ENCODE results near the gene SLC30A2. TPM values are rescaled to one million over a fixed set of nuclear protein-coding genes. Genes with fewer than 3 reads are reported as not detected.
A peak's percentile ranks its signal among the peaks of the same experiment; 100 is the strongest.

Gene SLC30A2
- total and polyA plus RNA-seq, 2 experiments from 2014 or later: 0.07 TPM; not detected in 1

DNA sequence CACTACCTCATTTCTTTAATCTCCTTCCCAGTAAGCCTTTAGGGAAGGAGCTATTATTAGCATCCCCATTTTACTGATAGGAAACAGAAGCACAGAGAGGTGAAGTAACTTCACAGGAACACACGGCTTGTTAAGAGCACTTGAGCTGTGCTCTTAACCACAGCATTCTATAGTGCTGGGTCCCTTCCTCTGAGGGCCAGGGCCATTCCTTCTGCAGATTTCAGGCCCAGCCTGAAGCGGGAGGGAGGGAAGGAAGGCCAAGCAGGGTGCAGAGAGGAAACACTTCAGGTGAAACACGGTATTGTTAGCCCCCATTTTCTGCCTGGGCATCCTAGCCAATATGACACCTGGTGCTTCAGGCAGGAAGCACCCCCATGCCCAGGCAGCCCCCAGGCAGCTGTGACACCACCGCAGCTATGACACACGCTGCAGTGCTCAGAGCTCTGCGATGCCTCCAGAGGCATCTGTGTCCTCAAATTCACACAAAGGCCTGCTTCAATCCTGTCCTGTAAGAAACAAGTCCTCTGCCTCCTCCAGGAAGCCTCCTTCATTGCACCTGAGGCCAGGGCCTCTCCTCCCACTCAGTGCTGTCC is 28.9 kb downstream of the SLC30A2 start (continued):
- TF ChIP-seq, protein P1, sequence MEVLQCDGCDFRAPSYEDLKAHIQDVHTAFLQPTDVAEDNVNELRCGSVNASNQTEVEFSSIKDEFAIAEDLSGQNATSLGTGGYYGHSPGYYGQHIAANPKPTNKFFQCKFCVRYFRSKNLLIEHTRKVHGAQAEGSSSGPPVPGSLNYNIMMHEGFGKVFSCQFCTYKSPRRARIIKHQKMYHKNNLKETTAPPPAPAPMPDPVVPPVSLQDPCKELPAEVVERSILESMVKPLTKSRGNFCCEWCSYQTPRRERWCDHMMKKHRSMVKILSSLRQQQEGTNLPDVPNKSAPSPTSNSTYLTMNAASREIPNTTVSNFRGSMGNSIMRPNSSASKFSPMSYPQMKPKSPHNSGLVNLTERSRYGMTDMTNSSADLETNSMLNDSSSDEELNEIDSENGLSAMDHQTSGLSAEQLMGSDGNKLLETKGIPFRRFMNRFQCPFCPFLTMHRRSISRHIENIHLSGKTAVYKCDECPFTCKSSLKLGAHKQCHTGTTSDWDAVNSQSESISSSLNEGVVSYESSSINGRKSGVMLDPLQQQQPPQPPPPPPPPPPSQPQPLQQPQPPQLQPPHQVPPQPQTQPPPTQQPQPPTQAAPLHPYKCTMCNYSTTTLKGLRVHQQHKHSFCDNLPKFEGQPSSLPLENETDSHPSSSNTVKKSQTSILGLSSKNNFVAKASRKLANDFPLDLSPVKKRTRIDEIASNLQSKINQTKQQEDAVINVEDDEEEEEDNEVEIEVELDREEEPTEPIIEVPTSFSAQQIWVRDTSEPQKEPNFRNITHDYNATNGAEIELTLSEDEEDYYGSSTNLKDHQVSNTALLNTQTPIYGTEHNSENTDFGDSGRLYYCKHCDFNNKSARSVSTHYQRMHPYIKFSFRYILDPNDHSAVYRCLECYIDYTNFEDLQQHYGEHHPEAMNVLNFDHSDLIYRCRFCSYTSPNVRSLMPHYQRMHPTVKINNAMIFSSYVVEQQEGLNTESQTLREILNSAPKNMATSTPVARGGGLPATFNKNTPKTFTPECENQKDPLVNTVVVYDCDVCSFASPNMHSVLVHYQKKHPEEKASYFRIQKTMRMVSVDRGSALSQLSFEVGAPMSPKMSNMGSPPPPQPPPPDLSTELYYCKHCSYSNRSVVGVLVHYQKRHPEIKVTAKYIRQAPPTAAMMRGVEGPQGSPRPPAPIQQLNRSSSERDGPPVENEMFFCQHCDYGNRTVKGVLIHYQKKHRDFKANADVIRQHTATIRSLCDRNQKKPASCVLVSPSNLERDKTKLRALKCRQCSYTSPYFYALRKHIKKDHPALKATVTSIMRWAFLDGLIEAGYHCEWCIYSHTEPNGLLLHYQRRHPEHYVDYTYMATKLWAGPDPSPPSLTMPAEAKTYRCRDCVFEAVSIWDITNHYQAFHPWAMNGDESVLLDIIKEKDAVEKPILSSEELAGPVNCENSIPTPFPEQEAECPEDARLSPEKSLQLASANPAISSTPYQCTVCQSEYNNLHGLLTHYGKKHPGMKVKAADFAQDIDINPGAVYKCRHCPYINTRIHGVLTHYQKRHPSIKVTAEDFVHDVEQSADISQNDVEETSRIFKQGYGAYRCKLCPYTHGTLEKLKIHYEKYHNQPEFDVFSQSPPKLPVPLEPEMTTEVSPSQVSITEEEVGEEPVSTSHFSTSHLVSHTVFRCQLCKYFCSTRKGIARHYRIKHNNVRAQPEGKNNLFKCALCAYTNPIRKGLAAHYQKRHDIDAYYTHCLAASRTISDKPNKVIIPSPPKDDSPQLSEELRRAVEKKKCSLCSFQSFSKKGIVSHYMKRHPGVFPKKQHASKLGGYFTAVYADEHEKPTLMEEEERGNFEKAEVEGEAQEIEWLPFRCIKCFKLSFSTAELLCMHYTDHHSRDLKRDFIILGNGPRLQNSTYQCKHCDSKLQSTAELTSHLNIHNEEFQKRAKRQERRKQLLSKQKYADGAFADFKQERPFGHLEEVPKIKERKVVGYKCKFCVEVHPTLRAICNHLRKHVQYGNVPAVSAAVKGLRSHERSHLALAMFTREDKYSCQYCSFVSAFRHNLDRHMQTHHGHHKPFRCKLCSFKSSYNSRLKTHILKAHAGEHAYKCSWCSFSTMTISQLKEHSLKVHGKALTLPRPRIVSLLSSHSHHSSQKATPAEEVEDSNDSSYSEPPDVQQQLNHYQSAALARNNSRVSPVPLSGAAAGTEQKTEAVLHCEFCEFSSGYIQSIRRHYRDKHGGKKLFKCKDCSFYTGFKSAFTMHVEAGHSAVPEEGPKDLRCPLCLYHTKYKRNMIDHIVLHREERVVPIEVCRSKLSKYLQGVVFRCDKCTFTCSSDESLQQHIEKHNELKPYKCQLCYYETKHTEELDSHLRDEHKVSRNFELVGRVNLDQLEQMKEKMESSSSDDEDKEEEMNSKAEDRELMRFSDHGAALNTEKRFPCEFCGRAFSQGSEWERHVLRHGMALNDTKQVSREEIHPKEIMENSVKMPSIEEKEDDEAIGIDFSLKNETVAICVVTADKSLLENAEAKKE (CRISPR knock-in tag; IDR thresholded peaks at IDR 0.05): no peak
- no peak for TF ChIP-seq POLR2AphosphoS5 (IDR thresholded peaks at IDR 0.05; ENCODE audit: low read depth)
- TF ChIP-seq JUNB (IDR thresholded peaks at IDR 0.05; ENCODE audit: unreplicated experiment): no peak
- TF ChIP-seq ZNF331 (CRISPR knock-in tag; IDR thresholded peaks at IDR 0.05; ENCODE audit: low read depth): no peak
- TF ChIP-seq EZH2phosphoT487 (IDR thresholded peaks at IDR 0.05; ENCODE audit: unreplicated experiment): no peak
- TF ChIP-seq CREB1 (CRISPR knock-in tag; IDR thresholded peaks at IDR 0.05; ENCODE audit: low read depth): no peak

DNA sequence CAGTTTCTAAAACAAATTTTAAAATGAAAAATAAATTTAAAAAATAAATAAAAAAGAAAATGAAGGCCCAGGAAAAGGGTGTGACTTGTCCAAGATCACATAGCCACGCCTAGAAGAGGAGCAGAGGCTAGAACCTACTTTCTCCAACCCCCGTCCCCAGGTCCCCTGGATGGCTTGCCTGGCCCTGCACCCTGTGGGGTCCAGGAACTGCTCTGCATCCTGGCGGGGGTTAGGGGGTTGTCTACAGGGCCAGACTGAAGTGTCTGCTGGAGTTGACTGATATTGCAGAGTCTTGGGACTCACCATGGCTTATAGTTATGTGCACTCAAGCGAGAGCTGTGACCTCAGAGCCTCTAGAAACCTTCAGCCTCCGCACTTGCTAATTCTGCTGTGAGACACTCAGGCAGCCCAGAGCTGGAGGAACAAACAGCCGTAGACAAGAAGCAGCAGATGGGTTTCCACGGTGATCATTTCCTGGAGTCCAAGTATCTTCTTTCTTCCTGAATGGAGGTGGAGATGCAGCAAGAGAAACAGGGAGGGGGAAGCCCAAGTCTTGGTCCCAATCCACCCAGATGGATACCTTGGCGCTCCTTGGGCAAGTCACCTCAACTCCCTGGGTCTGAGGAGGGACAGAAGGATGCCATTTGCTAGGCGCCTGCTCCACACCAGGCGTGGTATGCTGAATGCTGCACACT is 29.5 kb downstream of the SLC30A2 start:
- Histone ChIP-seq H3K4me1 (ENCODE audit: insufficient read depth) (no peaks in the 10 kb centered on the region; the same call in 1 of the 2 replicates), H3K36me3 (ENCODE audit: insufficient read depth) (no peaks in the 10 kb centered on the region), H3K9me2 (ENCODE audit: insufficient read depth) (no peaks in the 10 kb centered on the region), H3K4me3 (no peak overlapping the region), H2AFZ (0 out of 2 replicates have a peak overlapping the region, but pooled peaks have one; percentile 32), H3K27me3 (ENCODE audit: insufficient read depth) (no peaks in the 10 kb centered on the region), H3K4me2 (no peak overlapping the region), H3K79me2 (replicated peaks; ENCODE audit: insufficient read depth) (no peaks in the 10 kb centered on the region), H3F3A (replicated peaks; ENCODE audit: low read depth) (no peaks in the 10 kb centered on the region), H4K20me1 (replicated peaks; ENCODE audit: insufficient read depth) (no peaks in the 10 kb centered on the region), H3K27ac (ENCODE audit: low read depth) (no peak overlapping the region)
- no peaks in the 10 kb centered on the region for H3K9me3 Mint-ChIP-seq
- DNase-seq (ENCODE audit: low spot score): no peak
- H3K4me3 Mint-ChIP-seq: no peak overlapping the region
- no peak for ATAC-seq
- no peaks in the 10 kb centered on the region for H3K36me3 Mint-ChIP-seq (ENCODE audit: low read depth)
- H3K4me1 Mint-ChIP-seq: peaks cover 24% of the 10 kb centered on the region
- no peak overlapping the region for H3K27ac Mint-ChIP-seq
- H3K27me3 Mint-ChIP-seq (ENCODE audit: insufficient read depth, low read depth, poor library complexity): peaks cover 13% of the 10 kb centered on the region
- TF ChIP-seq EZH2 (IDR thresholded peaks at IDR 0.05; ENCODE audit: low read depth, unreplicated experiment) (no peak), POLR2AphosphoS5 (IDR thresholded peaks at IDR 0.05; ENCODE audit: low read depth) (no peak), EZH2phosphoT487 (IDR thresholded peaks at IDR 0.05; ENCODE audit: unreplicated experiment) (no peak), JUNB (IDR thresholded peaks at IDR 0.05; ENCODE audit: unreplicated experiment) (no peak), NANOG (IDR thresholded peaks at IDR 0.05; ENCODE audit: borderline replicate concordance) (no peak), STAT1 (IDR thresholded peaks at IDR 0.05; ENCODE audit: unreplicated experiment) (no peak), ZNF331 (CRISPR knock-in tag; IDR thresholded peaks at IDR 0.05; ENCODE audit: low read depth) (no peak), CREB1 (CRISPR knock-in tag; IDR thresholded peaks at IDR 0.05; ENCODE audit: low read depth) (no peak)
- TF ChIP-seq, protein P2, sequence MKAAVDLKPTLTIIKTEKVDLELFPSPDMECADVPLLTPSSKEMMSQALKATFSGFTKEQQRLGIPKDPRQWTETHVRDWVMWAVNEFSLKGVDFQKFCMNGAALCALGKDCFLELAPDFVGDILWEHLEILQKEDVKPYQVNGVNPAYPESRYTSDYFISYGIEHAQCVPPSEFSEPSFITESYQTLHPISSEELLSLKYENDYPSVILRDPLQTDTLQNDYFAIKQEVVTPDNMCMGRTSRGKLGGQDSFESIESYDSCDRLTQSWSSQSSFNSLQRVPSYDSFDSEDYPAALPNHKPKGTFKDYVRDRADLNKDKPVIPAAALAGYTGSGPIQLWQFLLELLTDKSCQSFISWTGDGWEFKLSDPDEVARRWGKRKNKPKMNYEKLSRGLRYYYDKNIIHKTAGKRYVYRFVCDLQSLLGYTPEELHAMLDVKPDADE (IDR thresholded peaks at IDR 0.05): no peak
- TF ChIP-seq, protein P3, sequence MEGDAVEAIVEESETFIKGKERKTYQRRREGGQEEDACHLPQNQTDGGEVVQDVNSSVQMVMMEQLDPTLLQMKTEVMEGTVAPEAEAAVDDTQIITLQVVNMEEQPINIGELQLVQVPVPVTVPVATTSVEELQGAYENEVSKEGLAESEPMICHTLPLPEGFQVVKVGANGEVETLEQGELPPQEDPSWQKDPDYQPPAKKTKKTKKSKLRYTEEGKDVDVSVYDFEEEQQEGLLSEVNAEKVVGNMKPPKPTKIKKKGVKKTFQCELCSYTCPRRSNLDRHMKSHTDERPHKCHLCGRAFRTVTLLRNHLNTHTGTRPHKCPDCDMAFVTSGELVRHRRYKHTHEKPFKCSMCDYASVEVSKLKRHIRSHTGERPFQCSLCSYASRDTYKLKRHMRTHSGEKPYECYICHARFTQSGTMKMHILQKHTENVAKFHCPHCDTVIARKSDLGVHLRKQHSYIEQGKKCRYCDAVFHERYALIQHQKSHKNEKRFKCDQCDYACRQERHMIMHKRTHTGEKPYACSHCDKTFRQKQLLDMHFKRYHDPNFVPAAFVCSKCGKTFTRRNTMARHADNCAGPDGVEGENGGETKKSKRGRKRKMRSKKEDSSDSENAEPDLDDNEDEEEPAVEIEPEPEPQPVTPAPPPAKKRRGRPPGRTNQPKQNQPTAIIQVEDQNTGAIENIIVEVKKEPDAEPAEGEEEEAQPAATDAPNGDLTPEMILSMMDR (conservative IDR thresholded peaks at IDR 0.05; ENCODE audit: low read depth in 2 of 2): no peak
